Adrenal gland (tissue), 12 donors: ENCODE results near the gene ARAP2. TPM values are rescaled to one million over a fixed set of nuclear protein-coding genes. Genes with fewer than 3 reads are reported as not detected.

ENCODE experiments used
- DNase-seq, 7 donors: peaks; one replicate each; pipeline ENCODE4 v3.0.0-alpha.2; 2019 to 2020
- H3K27ac ChIP-seq, 5 donors: fragments of 200-600 bp; sonication (generic) in 4 of 5; 1 replicate in 3 of 5; 2 replicates in 2 of 5; pipeline versions ENCODE4 v1.5.1 to v1.8.0; 2016 to 2020; ENCODE audit warnings: mild to moderate bottlenecking in 1 of 5
- H3K27me3 ChIP-seq: fragments of 200-600 bp; 2 replicates; pipeline ENCODE4 v1.8.0; 2021
- H3K36me3 ChIP-seq, 2 donors: fragments of 200-600 bp; replicated peaks in 1 of 2; 1 replicate in 1 of 2; 2 replicates in 1 of 2; pipeline versions ENCODE4 v1.5.1 to v1.8.0; 2018 to 2022
- H3K4me1 ChIP-seq, 2 donors: fragments of 200-600 bp; replicated peaks in 1 of 2; 1 replicate in 1 of 2; 2 replicates in 1 of 2; pipeline versions ENCODE4 v1.5.1 to v1.8.0; 2018 to 2021
- H3K4me3 ChIP-seq, 4 donors: fragments of 200-600 bp; sonication (generic) in 3 of 4; one replicate each; pipeline ENCODE4 v1.5.1; 2016 to 2018
- H3K9me3 ChIP-seq, 3 donors: fragments of 200-600 bp; sonication (generic) in 1 of 3; replicated peaks in 1 of 3; 1 replicate in 2 of 3; 2 replicates in 1 of 3; pipeline versions ENCODE4 v1.5.1 to v1.8.0; 2016 to 2021
- POLR2A ChIP-seq, 2 donors: fragments of 450-650 bp; IDR thresholded peaks; one replicate each; pipeline ENCODE4 v1.6.1; 2017; ENCODE audit warnings: antibody characterized with exemption in 2 of 2, mild to moderate bottlenecking in 2 of 2, moderate library complexity in 1 of 2
- WGBS, 4 donors: extraction: QIAGEN DNeasy Blood & Tissue Kit in 2 of 4; methylation state at CpG; one replicate each; pipeline versions ENCODE4 v1.1.5 to v1.1.7; 2013 to 2017; 5-methylcytosine and 5-hydroxymethylcytosine counted together
- intact Hi-C, 2 donors: fragments of 100-400 bp; cut with DNase I; formaldehyde crosslinking; loops; one replicate each; pipeline versions ENCODE4 v1.14.1 to v1.15.0; 2022 to 2023
- polyA plus RNA-seq, 3 donors: library from polyadenylated mRNA; stranded (reverse); fragments of 200-250 nt in 2 of 3; fragments of 350-450 nt in 1 of 3; fragmentation: Illumina TruSeq in 1 of 3; extraction: RNeasy Lipid Tissue Mini Kit (QIAGEN cat#74804) in 1 of 3; gene quantifications; one replicate each; pipeline ENCODE4 v1.2.3, GENCODE V29; 2013 to 2014
- total RNA-seq, 9 donors: library from RNA; depleted of rRNA in 4 of 9; stranded (reverse); fragments of >200 nt in 4 of 9; fragments of 120-200 nt in 1 of 9; fragmentation: NEBNext Ultra II Directional in 1 of 9; extraction: Animal tissue kit (Norgen Biotek cat#: 25700) in 1 of 9; gene quantifications; one replicate each; pipeline versions ENCODE4 v1.1.0 to v1.2.4, GENCODE V29; 2013 to 2023
- TF ChIP-seq, protein P1 (sequence below), 6 experiments: fragments of 450-650 bp in 4 of 6; fragments of 200-600 bp in 2 of 6; sonication (generic) in 1 of 6; IDR thresholded peaks; 1 replicate in 5 of 6; 2 replicates in 1 of 6; pipeline versions ENCODE4 v1.5.1 to v1.8.0; 2016 to 2021; ENCODE audit warnings: antibody characterized with exemption in 6 of 6, mild to moderate bottlenecking in 2 of 6, moderate library complexity in 1 of 6
- donor health status: healthy with polysubstance abuse.
- donor health status: Bipolar disorder and iron deficiency.
- donor health status: DM: yes; HTN: yes; CAD: no.
- donor health status: DM: no; HTN: no; CAD: no.
- donor health status: DM: no; HTN: no; CAD: no.
- donor health status: DM: yes; HTN: yes; CAD: no.

The ARAP2 gene
- total and polyA plus RNA-seq, 12 donors, result 0.81 to 23.7 (median 4.4) TPM

GRCh38 chr4:36224972-36225903, 19.1 kb downstream of the ARAP2 start:
- H3K4me3 ChIP-seq, result no peak overlapping the region
- H3K36me3 ChIP-seq, result no peaks in the 10 kb centered on the region
- no peak for DNase-seq
- intact Hi-C loops, result no loop called here
- TF ChIP-seq, protein P1, sequence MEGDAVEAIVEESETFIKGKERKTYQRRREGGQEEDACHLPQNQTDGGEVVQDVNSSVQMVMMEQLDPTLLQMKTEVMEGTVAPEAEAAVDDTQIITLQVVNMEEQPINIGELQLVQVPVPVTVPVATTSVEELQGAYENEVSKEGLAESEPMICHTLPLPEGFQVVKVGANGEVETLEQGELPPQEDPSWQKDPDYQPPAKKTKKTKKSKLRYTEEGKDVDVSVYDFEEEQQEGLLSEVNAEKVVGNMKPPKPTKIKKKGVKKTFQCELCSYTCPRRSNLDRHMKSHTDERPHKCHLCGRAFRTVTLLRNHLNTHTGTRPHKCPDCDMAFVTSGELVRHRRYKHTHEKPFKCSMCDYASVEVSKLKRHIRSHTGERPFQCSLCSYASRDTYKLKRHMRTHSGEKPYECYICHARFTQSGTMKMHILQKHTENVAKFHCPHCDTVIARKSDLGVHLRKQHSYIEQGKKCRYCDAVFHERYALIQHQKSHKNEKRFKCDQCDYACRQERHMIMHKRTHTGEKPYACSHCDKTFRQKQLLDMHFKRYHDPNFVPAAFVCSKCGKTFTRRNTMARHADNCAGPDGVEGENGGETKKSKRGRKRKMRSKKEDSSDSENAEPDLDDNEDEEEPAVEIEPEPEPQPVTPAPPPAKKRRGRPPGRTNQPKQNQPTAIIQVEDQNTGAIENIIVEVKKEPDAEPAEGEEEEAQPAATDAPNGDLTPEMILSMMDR (IDR thresholded peaks at IDR 0.05), result no peak
- no peak for TF ChIP-seq POLR2A (IDR thresholded peaks at IDR 0.05)
- H3K4me1 ChIP-seq, result no peaks in the 10 kb centered on the region
- no peaks in the 10 kb centered on the region for H3K27me3 ChIP-seq
- 44 to 75% (median 59%) methylated on average over 2 of the region's 2 CpGs for WGBS, 4 donors
- H3K9me3 ChIP-seq, result no peaks in the 10 kb centered on the region
- H3K27ac ChIP-seq, result no peak overlapping the region

DNA sequence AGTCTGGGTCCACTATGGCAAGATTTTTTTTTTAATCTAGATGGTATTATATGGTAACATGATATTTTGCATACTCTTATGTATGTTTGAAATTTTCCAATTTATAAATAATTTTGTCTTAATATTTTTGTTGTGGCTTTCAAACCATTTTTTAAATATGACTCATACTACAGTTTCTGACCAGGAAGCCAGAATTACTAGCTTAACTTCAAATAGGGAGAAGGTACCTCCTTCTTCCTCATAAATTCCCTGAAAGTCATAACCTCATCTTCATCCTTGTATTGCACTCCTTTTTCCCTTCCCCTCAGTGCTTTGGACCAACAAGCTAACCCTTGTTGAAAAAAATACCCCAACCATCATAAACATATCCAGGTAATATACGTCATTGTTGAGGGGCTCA, 21.6 kb downstream of the ARAP2 start:
- no peaks in the 10 kb centered on the region for H3K9me3 ChIP-seq
- intact Hi-C loops, result no loop called here
- H3K4me3 ChIP-seq, result no peak overlapping the region
- no peaks in the 10 kb centered on the region for H3K36me3 ChIP-seq
- no peaks in the 10 kb centered on the region for H3K27me3 ChIP-seq
- no peak overlapping the region for H3K27ac ChIP-seq
- no peaks in the 10 kb centered on the region for H3K4me1 ChIP-seq
- 81 to 83% (median 81%) methylated on average over 1 of the region's 1 CpG for WGBS, 4 donors
- no peak for DNase-seq
- TF ChIP-seq, protein P1 (IDR thresholded peaks at IDR 0.05), result no peak
- TF ChIP-seq POLR2A (IDR thresholded peaks at IDR 0.05), result no peak

- intact Hi-C loops, result no loop called here
- Histone ChIP-seq H3K4me3 (no peak overlapping the region), H3K4me1 (no peaks in the 10 kb centered on the region), H3K9me3 (no peaks in the 10 kb centered on the region), H3K36me3 (no peaks in the 10 kb centered on the region), H3K27me3 (no peaks in the 10 kb centered on the region), H3K27ac (no peak overlapping the region)
- DNase-seq, result no peak
- no peak for TF ChIP-seq POLR2A (IDR thresholded peaks at IDR 0.05)
- TF ChIP-seq, protein P1 (IDR thresholded peaks at IDR 0.05), result no peak
- WGBS, 4 donors, result 58 to 74% (median 67%) methylated on average over 3 of the region's 3 CpGs
These were observed 23.5 kb downstream of the ARAP2 start for GRCh38 chr4:36220776-36221175.

DNA sequence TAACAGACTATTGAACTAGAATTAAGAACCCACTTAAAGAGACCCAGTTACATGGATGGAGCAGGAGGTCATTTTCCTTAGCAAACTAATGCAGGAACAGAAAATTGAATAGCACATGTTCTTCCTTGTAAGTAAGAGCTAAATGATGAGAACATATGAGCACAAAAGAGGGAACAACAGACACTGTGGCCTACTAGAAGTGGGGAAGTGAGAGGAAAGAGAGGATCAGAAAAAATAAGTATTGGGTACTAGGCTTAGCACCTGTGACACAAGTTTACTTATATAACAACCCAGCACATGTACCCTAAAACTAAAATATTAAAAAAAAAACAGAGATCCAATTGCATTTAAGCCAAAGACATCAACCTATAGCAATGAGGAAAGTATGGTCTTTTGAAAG, 26.2 kb downstream of the ARAP2 start:
- H3K36me3 ChIP-seq, result no peaks in the 10 kb centered on the region
- H3K27ac ChIP-seq, result no peak overlapping the region
- H3K9me3 ChIP-seq, result no peaks in the 10 kb centered on the region
- TF ChIP-seq, protein P1 (IDR thresholded peaks at IDR 0.05), result no peak
- no peak for TF ChIP-seq POLR2A (IDR thresholded peaks at IDR 0.05)
- no peak for DNase-seq
- H3K27me3 ChIP-seq, result no peaks in the 10 kb centered on the region
- no peaks in the 10 kb centered on the region for H3K4me1 ChIP-seq
- H3K4me3 ChIP-seq, result no peak overlapping the region
- intact Hi-C loops, result no loop called here
